ENCODE data around the gene CDKAL1.

Gene CDKAL1

GRCh38 chr6:21107796-21108195, 573.5 kb downstream of the CDKAL1 start:
- no peak for DNase-seq (ENCODE audit: low spot score)

- no peak for DNase-seq (ENCODE audit: low spot score)
Measured at GRCh38 chr6:21109391-21110178, 575.3 kb downstream of the CDKAL1 start.

GRCh38 chr6:21110684-21111083, 576.4 kb downstream of the CDKAL1 start:
- no peak for DNase-seq (ENCODE audit: low spot score)

- no peak for DNase-seq (ENCODE audit: low spot score)
Measured at GRCh38 chr6:21111093-21111725, 577.0 kb downstream of the CDKAL1 start.

GRCh38 chr6:21115111-21115510, 580.9 kb downstream of the CDKAL1 start:
- DNase-seq (ENCODE audit: low spot score), result peak; percentile 56

GRCh38 chr6:21116736-21117135, 582.5 kb downstream of the CDKAL1 start:
- DNase-seq (ENCODE audit: low spot score), result no peak

GRCh38 chr6:21118216-21118780, 584.0 kb downstream of the CDKAL1 start:
- DNase-seq (ENCODE audit: low spot score), result no peak

GRCh38 chr6:21121636-21122136, 587.4 kb downstream of the CDKAL1 start:
- DNase-seq (ENCODE audit: low spot score), result no peak

GRCh38 chr6:21123507-21124436, 589.5 kb downstream of the CDKAL1 start:
- DNase-seq (ENCODE audit: low spot score), result no peak

GRCh38 chr6:21128601-21129000, 594.3 kb downstream of the CDKAL1 start:
- DNase-seq (ENCODE audit: low spot score), result no peak

GRCh38 chr6:21131406-21131805, 597.1 kb downstream of the CDKAL1 start:
- no peak for DNase-seq (ENCODE audit: low spot score)

- no peak for DNase-seq (ENCODE audit: low spot score)
Measured at GRCh38 chr6:21132446-21132845, 598.2 kb downstream of the CDKAL1 start.

GRCh38 chr6:21132856-21133838, 598.9 kb downstream of the CDKAL1 start:
- DNase-seq (ENCODE audit: low spot score), result peak; percentile 55

- DNase-seq (ENCODE audit: low spot score), result no peak
Measured at GRCh38 chr6:21133901-21134300, 599.6 kb downstream of the CDKAL1 start.

- no peak for DNase-seq (ENCODE audit: low spot score)
Measured at GRCh38 chr6:21134356-21134755, 600.1 kb downstream of the CDKAL1 start.

- peak; percentile 80 for DNase-seq (ENCODE audit: low spot score)
Measured at GRCh38 chr6:21135484-21136013, 601.3 kb downstream of the CDKAL1 start.

GRCh38 chr6:21137700-21138335, 603.6 kb downstream of the CDKAL1 start:
- no peak for DNase-seq (ENCODE audit: low spot score)

GRCh38 chr6:21138336-21139069, 604.2 kb downstream of the CDKAL1 start:
- no peak for DNase-seq (ENCODE audit: low spot score)

GRCh38 chr6:21140966-21141365, 606.7 kb downstream of the CDKAL1 start:
- no peak for DNase-seq (ENCODE audit: low spot score)

Measured in cerebellar cortex (tissue), 1 donor.